Stomach (tissue), 4 donors: ENCODE data around the gene EML6.

Experiments
- CTCF ChIP-seq, 7 experiments: fragments of 450-650 bp in 4 of 7; fragments of 200-600 bp in 3 of 7; sonication (generic) in 3 of 7; IDR thresholded peaks; one replicate each; pipeline ENCODE4 v1.5.1; 2016 to 2019; ENCODE audit warnings: antibody characterized with exemption in 7 of 7, control low read depth in 2 of 7, mild to moderate bottlenecking in 1 of 7
- EP300 ChIP-seq: sonication (generic); formaldehyde crosslinking; IDR thresholded peaks from one replicate; pipeline ENCODE4 v1.6.1; 2017; ENCODE audit warnings: antibody characterized with exemption
- POLR2A ChIP-seq, 4 donors: fragments of 450-650 bp; IDR thresholded peaks; one replicate each; pipeline ENCODE4 v1.6.1; 2016; ENCODE audit warnings: antibody characterized with exemption in 4 of 4, control low read depth in 2 of 4, mild to moderate bottlenecking in 1 of 4, moderate library complexity in 1 of 4
- POLR2AphosphoS5 ChIP-seq, 3 donors: sonication (generic); formaldehyde crosslinking; IDR thresholded peaks; one replicate each; pipeline ENCODE4 v1.6.1; 2016; ENCODE audit warnings: antibody characterized with exemption in 3 of 3

GRCh38 chr2:54966165-54966832 is 242.8 kb downstream of the EML6 start:
- TF ChIP-seq CTCF (IDR thresholded peaks at IDR 0.05) (no peak), POLR2AphosphoS5 (IDR thresholded peaks at IDR 0.05) (no peak), POLR2A (IDR thresholded peaks at IDR 0.05) (no peak), EP300 (no peak)
